HG02938 (cell line): ENCODE results near the gene ASTL.

Experiments
- ATAC-seq: cut with Tn5 transposase; IDR thresholded peaks from one replicate; pipeline ENCODE4 v1.9.1; 2021; ENCODE audit warnings: mild to moderate bottlenecking, moderate library complexity; ENCODE audit not compliant: unreplicated experiment

ASTL gene

GRCh38 chr2:96113367-96113677 is 25.0 kb downstream of the ASTL start:
- no peak for ATAC-seq

GRCh38 chr2:96112501-96113366 is 25.6 kb downstream of the ASTL start:
- ATAC-seq: no peak

GRCh38 chr2:96111823-96112500 is 26.3 kb downstream of the ASTL start:
- no peak for ATAC-seq

- ATAC-seq: no peak
Observed at GRCh38 chr2:96111257-96111640, 27.1 kb downstream of the ASTL start.

GRCh38 chr2:96110621-96111256 is 27.6 kb downstream of the ASTL start:
- no peak for ATAC-seq

- ATAC-seq: no peak
Observed at GRCh38 chr2:96109931-96110511, 28.3 kb downstream of the ASTL start.

GRCh38 chr2:96109361-96109680 is 29.0 kb downstream of the ASTL start:
- ATAC-seq: no peak

GRCh38 chr2:96108541-96109360 is 29.6 kb downstream of the ASTL start:
- ATAC-seq: no peak

GRCh38 chr2:96108151-96108540 is 30.2 kb downstream of the ASTL start:
- no peak for ATAC-seq

GRCh38 chr2:96107708-96108065 is 30.6 kb downstream of the ASTL start:
- no peak for ATAC-seq

GRCh38 chr2:96106991-96107707 is 31.2 kb downstream of the ASTL start:
- no peak for ATAC-seq

- ATAC-seq: no peak
Observed at GRCh38 chr2:96105994-96106715, 32.1 kb downstream of the ASTL start.

- no peak for ATAC-seq
Observed at GRCh38 chr2:96105152-96105915, 33.0 kb downstream of the ASTL start.

- no peak for ATAC-seq
Observed at GRCh38 chr2:96104487-96104861, 33.8 kb downstream of the ASTL start.

- ATAC-seq: no peak
Observed at GRCh38 chr2:96103761-96104486, 34.4 kb downstream of the ASTL start.

GRCh38 chr2:96103187-96103601 is 35.1 kb downstream of the ASTL start:
- ATAC-seq: no peak

- no peak for ATAC-seq
Observed at GRCh38 chr2:96102596-96103186, 35.6 kb downstream of the ASTL start.

- no peak for ATAC-seq
Observed at GRCh38 chr2:96100893-96101304, 37.4 kb downstream of the ASTL start.
